ENCODE results near the gene CDC42BPA. TPM values are rescaled to one million over a fixed set of nuclear protein-coding genes. Genes with fewer than 3 reads are reported as not detected.

CDC42BPA gene
- total and polyA plus RNA-seq, 2 of the 8 experiments (the other 6 are each of a cell fraction or from before 2014, with no cell fraction given), result 7.1 to 28.5 TPM

DNA sequence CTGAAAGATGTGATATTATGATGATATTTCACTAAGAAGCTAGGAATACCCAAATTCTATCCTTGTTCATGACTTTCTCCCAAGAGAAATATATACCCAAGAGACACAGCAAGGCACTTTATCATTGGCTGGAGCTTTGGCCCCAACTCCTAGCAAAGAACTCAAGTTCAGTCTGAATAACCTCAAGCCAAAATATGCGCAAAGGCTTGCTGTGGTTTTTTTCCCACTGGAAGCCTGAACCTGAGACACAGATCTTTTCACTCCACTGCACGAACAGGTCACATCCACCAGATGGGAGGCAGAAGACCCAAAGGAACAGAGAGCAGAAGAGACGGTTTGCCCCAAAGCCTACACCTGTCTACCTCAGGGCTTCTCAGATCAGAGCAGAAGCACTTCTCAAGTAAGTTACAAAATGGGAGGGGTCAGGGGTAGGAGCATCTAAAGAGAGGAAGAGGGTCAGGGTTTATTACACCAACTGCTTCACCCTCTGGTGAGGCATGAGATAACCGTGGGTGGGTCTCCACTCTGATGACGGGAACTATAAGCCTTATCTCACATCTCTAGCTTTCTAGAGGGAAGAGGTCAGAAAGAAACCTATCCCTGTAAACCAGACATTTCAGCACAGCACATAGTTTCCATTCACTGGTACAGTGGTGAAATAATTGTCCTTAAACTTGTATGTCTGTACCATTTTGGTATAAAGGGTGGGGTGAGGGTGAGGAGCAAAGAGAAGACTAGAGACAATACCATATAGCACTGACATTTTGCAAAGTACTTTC lies 17.1 kb upstream of the CDC42BPA start (continued):
- TF ChIP-seq, protein P1, sequence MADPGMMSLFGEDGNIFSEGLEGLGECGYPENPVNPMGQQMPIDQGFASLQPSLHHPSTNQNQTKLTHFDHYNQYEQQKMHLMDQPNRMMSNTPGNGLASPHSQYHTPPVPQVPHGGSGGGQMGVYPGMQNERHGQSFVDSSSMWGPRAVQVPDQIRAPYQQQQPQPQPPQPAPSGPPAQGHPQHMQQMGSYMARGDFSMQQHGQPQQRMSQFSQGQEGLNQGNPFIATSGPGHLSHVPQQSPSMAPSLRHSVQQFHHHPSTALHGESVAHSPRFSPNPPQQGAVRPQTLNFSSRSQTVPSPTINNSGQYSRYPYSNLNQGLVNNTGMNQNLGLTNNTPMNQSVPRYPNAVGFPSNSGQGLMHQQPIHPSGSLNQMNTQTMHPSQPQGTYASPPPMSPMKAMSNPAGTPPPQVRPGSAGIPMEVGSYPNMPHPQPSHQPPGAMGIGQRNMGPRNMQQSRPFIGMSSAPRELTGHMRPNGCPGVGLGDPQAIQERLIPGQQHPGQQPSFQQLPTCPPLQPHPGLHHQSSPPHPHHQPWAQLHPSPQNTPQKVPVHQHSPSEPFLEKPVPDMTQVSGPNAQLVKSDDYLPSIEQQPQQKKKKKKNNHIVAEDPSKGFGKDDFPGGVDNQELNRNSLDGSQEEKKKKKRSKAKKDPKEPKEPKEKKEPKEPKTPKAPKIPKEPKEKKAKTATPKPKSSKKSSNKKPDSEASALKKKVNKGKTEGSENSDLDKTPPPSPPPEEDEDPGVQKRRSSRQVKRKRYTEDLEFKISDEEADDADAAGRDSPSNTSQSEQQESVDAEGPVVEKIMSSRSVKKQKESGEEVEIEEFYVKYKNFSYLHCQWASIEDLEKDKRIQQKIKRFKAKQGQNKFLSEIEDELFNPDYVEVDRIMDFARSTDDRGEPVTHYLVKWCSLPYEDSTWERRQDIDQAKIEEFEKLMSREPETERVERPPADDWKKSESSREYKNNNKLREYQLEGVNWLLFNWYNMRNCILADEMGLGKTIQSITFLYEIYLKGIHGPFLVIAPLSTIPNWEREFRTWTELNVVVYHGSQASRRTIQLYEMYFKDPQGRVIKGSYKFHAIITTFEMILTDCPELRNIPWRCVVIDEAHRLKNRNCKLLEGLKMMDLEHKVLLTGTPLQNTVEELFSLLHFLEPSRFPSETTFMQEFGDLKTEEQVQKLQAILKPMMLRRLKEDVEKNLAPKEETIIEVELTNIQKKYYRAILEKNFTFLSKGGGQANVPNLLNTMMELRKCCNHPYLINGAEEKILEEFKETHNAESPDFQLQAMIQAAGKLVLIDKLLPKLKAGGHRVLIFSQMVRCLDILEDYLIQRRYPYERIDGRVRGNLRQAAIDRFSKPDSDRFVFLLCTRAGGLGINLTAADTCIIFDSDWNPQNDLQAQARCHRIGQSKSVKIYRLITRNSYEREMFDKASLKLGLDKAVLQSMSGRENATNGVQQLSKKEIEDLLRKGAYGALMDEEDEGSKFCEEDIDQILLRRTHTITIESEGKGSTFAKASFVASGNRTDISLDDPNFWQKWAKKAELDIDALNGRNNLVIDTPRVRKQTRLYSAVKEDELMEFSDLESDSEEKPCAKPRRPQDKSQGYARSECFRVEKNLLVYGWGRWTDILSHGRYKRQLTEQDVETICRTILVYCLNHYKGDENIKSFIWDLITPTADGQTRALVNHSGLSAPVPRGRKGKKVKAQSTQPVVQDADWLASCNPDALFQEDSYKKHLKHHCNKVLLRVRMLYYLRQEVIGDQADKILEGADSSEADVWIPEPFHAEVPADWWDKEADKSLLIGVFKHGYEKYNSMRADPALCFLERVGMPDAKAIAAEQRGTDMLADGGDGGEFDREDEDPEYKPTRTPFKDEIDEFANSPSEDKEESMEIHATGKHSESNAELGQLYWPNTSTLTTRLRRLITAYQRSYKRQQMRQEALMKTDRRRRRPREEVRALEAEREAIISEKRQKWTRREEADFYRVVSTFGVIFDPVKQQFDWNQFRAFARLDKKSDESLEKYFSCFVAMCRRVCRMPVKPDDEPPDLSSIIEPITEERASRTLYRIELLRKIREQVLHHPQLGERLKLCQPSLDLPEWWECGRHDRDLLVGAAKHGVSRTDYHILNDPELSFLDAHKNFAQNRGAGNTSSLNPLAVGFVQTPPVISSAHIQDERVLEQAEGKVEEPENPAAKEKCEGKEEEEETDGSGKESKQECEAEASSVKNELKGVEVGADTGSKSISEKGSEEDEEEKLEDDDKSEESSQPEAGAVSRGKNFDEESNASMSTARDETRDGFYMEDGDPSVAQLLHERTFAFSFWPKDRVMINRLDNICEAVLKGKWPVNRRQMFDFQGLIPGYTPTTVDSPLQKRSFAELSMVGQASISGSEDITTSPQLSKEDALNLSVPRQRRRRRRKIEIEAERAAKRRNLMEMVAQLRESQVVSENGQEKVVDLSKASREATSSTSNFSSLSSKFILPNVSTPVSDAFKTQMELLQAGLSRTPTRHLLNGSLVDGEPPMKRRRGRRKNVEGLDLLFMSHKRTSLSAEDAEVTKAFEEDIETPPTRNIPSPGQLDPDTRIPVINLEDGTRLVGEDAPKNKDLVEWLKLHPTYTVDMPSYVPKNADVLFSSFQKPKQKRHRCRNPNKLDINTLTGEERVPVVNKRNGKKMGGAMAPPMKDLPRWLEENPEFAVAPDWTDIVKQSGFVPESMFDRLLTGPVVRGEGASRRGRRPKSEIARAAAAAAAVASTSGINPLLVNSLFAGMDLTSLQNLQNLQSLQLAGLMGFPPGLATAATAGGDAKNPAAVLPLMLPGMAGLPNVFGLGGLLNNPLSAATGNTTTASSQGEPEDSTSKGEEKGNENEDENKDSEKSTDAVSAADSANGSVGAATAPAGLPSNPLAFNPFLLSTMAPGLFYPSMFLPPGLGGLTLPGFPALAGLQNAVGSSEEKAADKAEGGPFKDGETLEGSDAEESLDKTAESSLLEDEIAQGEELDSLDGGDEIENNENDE (IDR thresholded peaks at IDR 0.05; ENCODE audit: insufficient replicate concordance, low read length), result no peak

Data from H1 (cell line).